ENCODE results near the gene PDE4DIP.
"Not testable (repeated sequence)": the region's sequence is repeated elsewhere in the genome, so short reads cannot be mapped to it uniquely, and the experiment has no call there.

PDE4DIP gene

GRCh38 chr1:148962127-148962857, 118.1 kb downstream of the PDE4DIP start:
- not testable (repeated sequence) for H3K27me3 ChIP-seq, H4K20me1 ChIP-seq, H3K27ac ChIP-seq, H3K4me1 ChIP-seq, H3K4me2 ChIP-seq, H3K9me3 ChIP-seq, H3K4me3 ChIP-seq, H3K36me3 ChIP-seq, H3K9ac ChIP-seq

- H3K4me3 ChIP-seq, H3K27ac ChIP-seq, H3K9me3 ChIP-seq, H3K4me2 ChIP-seq, H3K36me3 ChIP-seq, H4K20me1 ChIP-seq, H3K27me3 ChIP-seq, H3K9ac ChIP-seq, H3K4me1 ChIP-seq: not testable (repeated sequence)
Measured at GRCh38 chr1:148966084-148966483, 121.9 kb downstream of the PDE4DIP start.

GRCh38 chr1:148967580-148967979, 123.4 kb downstream of the PDE4DIP start:
- not testable (repeated sequence) for H4K20me1 ChIP-seq, H3K4me1 ChIP-seq, H3K4me2 ChIP-seq, H3K9me3 ChIP-seq, H3K27me3 ChIP-seq, H3K9ac ChIP-seq, H3K4me3 ChIP-seq, H3K36me3 ChIP-seq, H3K27ac ChIP-seq

DNA sequence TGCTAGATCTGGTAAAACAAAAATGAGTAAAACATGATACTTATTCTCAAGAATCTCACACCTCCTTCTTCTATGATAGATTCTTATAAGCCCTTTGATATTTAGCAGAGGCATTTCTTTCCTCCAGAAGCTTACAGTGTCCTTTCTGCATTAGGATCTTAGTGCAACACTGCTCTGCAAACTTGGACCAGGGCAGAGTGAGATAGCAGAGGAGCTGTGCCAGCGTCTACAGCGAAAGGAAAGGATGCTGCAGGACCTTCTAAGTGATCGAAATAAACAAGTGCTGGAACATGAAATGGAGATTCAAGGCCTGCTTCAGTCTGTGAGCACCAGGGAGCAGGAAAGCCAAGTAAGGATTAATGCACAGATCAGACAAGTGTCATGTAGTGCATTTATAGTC, 124.5 kb downstream of the PDE4DIP start:
- H3K36me3 ChIP-seq, H3K4me3 ChIP-seq, H3K27ac ChIP-seq, H4K20me1 ChIP-seq, H3K9me3 ChIP-seq, H3K27me3 ChIP-seq, H3K4me2 ChIP-seq, H3K4me1 ChIP-seq, H3K9ac ChIP-seq: not testable (repeated sequence)

DNA sequence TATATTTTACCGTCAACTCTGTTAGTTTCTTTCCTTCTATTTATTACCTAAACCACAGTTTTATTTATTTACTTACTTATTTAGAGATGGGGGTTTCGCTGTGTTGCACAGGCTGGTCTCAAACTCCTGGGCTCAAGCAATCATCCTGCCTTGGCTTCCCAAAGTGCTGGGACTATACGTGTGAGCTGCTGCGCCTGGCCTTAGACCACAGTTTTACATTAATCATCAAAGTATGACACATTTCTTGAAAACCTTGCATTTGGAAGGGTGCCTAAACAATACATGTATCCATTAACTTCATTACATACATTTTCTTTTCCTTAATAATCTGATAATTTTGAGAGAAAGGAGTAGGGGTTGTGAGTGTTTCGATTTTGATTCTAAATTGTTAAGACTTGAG, 124.9 kb downstream of the PDE4DIP start:
- H3K4me1 ChIP-seq = not testable (repeated sequence)

DNA sequence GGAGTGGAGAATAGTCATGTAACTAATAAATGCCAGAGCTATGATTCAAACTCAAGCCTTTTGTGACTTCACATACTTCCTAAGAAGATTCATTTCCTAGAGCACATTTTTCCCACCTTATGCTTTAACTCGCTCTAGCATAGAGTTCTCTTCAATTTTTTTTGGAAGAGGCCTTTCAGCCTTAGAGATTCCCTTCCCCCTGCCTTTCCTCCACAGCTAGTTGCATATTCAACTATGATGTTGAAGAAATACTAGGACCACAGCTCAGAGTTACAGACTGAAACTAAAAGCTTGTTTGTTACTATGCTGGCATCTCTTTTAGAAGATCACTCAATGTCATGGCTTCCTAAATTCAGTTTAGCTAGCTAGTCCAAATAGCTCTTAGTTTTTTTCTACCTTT, 131.2 kb downstream of the PDE4DIP start:
- not testable (repeated sequence) for H3K4me3 ChIP-seq

More for the DNA sequence above, 124.9 kb downstream of the PDE4DIP start:
- H3K27ac ChIP-seq, H4K20me1 ChIP-seq, H3K9me3 ChIP-seq, H3K36me3 ChIP-seq, H3K27me3 ChIP-seq, H3K4me3 ChIP-seq, H3K4me2 ChIP-seq, H3K9ac ChIP-seq: not testable (repeated sequence)

GRCh38 chr1:148975866-148976537, 131.8 kb downstream of the PDE4DIP start:
- not testable (repeated sequence) for H3K9ac ChIP-seq

More for the DNA sequence above, 131.2 kb downstream of the PDE4DIP start:
- not testable (repeated sequence) for H3K27me3 ChIP-seq, H3K27ac ChIP-seq, H3K9me3 ChIP-seq, H3K4me1 ChIP-seq, H4K20me1 ChIP-seq, H3K9ac ChIP-seq
- Histone ChIP-seq H3K4me2 (0 out of 2 replicates have a peak overlapping the region, but pooled peaks have one; percentile 22), H3K36me3 (peaks cover 27% of the 10 kb centered on the region)

GRCh38 chr1:148977785-148978184, 133.6 kb downstream of the PDE4DIP start:
- H3K36me3 ChIP-seq = peaks cover 35% of the 10 kb centered on the region
- H3K4me2 ChIP-seq, H3K9me3 ChIP-seq, H3K4me1 ChIP-seq, H3K9ac ChIP-seq, H4K20me1 ChIP-seq, H3K27ac ChIP-seq, H3K27me3 ChIP-seq, H3K4me3 ChIP-seq: not testable (repeated sequence)

More at GRCh38 chr1:148975866-148976537, 131.8 kb downstream of the PDE4DIP start:
- H3K27me3 ChIP-seq, H3K9me3 ChIP-seq, H3K4me1 ChIP-seq, H3K4me3 ChIP-seq, H3K27ac ChIP-seq, H4K20me1 ChIP-seq: not testable (repeated sequence)
- 0 out of 2 replicates have a peak overlapping the region, but pooled peaks have one; percentile 22 for H3K4me2 ChIP-seq
- peaks cover 29% of the 10 kb centered on the region for H3K36me3 ChIP-seq

GRCh38 chr1:148989378-148989777, 145.2 kb downstream of the PDE4DIP start:
- H3K27ac ChIP-seq, H3K27me3 ChIP-seq, H3K9ac ChIP-seq, H3K4me3 ChIP-seq, H3K4me2 ChIP-seq, H3K4me1 ChIP-seq, H3K9me3 ChIP-seq, H4K20me1 ChIP-seq, H3K36me3 ChIP-seq: not testable (repeated sequence)

DNA sequence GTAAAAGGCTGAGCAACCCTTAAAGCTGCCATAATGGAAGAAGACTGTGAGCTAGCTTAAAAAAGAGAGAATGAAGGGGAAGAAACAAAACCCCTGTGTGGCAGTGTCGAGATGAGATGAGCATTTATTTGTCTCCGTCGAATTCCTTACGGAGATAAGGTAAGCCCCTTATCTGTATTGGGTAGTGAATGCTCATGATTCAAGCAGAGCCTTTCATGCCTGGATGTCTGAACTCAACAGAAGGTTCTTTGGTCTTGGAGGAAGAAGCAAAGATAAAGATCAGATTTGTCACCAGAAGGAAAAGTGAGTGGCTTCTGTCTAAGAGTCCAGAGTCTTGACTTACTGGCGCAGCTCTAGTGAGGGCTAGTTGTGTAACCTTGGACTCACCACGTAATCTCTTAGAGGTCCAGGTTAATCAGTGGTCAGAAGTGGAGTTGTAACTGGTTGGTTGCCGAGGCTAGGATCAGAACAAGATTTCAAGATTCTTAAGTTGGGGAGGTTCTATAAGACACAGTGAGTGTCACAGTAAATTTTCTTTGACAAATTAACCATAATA, 146.1 kb downstream of the PDE4DIP start:
- H3K27ac ChIP-seq, H3K9me3 ChIP-seq, H4K20me1 ChIP-seq, H3K9ac ChIP-seq, H3K27me3 ChIP-seq, H3K4me3 ChIP-seq, H3K4me1 ChIP-seq, H3K4me2 ChIP-seq, H3K36me3 ChIP-seq: not testable (repeated sequence)

GRCh38 chr1:148991818-148992217, 147.6 kb downstream of the PDE4DIP start:
- not testable (repeated sequence) for H3K4me3 ChIP-seq, H4K20me1 ChIP-seq, H3K4me2 ChIP-seq, H3K27ac ChIP-seq, H3K9ac ChIP-seq, H3K36me3 ChIP-seq, H3K9me3 ChIP-seq, H3K4me1 ChIP-seq, H3K27me3 ChIP-seq

DNA sequence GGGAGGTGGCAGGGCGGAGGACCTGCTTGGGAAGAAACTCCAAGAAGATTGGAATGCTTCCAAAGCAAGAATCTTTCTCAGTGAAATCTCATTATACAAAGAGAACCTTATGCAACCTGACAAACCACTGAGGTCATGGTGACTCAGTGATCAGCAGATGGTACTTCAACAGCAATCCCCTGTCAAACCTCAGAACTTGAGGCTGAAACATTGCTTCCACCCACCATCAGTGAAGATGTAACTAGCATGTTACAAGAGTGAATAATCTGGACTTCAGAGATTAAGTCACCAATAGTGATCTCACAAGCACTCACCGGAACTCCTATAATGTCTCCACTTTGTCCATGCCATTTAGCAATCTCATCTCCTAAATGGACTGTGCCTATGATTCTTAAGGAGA, 148.1 kb downstream of the PDE4DIP start:
- H3K9me3 ChIP-seq = not testable (repeated sequence)

GRCh38 chr1:148996449-148997224, 152.4 kb downstream of the PDE4DIP start:
- not testable (repeated sequence) for H3K36me3 ChIP-seq, H4K20me1 ChIP-seq, H3K9me3 ChIP-seq, H3K9ac ChIP-seq, H3K27ac ChIP-seq, H3K4me2 ChIP-seq, H3K27me3 ChIP-seq, H3K4me3 ChIP-seq, H3K4me1 ChIP-seq

More for the DNA sequence above, 148.1 kb downstream of the PDE4DIP start:
- H3K4me3 ChIP-seq, H3K4me2 ChIP-seq, H3K27ac ChIP-seq, H4K20me1 ChIP-seq, H3K27me3 ChIP-seq, H3K36me3 ChIP-seq, H3K4me1 ChIP-seq, H3K9ac ChIP-seq: not testable (repeated sequence)

DNA sequence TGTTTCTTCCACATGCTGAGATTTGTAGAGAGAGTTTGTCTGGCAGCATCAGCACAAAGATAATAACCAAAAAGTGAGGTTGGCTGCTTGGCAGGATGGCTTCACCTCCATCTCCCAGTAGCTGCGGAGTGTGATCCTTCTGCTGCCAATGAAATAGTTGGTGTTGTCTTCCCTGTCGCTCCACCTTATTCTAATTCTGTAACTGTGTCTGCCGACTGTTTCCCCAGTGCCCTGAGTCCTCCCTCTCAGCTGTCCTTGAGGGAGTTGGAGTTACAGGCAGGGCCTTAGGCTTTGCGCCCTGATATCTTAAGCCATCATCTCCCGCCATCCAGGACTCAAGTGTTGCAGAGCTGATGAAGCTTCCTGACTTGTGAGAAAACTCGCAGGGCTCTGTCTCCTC, 153.2 kb downstream of the PDE4DIP start:
- not testable (repeated sequence) for H3K36me3 ChIP-seq, H3K4me2 ChIP-seq, H3K27ac ChIP-seq, H4K20me1 ChIP-seq, H3K4me3 ChIP-seq, H3K27me3 ChIP-seq, H3K4me1 ChIP-seq, H3K9ac ChIP-seq, H3K9me3 ChIP-seq

Data from BLaER1 (cell line).